Spleen (tissue), 7 donors: ENCODE results near the gene SESTD1.

Experiments
- CTCF ChIP-seq, 11 experiments: fragments of 200-600 bp in 7 of 11; fragments of 450-650 bp in 4 of 11; sonication (generic) in 4 of 11; IDR thresholded peaks in 8 of 11; conservative IDR thresholded peaks in 3 of 11; 1 replicate in 7 of 11; 2 replicates in 4 of 11; pipeline versions ENCODE4 v1.4.0 to v1.8.0; 2016 to 2021; ENCODE audit warnings: antibody characterized with exemption in 11 of 11, inconsistent platforms in 4 of 11, mild to moderate bottlenecking in 1 of 11
- POLR2AphosphoS5 ChIP-seq, 3 donors: sonication (generic); formaldehyde crosslinking; IDR thresholded peaks; one replicate each; pipeline ENCODE4 v1.5.1; 2017; ENCODE audit warnings: antibody characterized with exemption in 3 of 3
- donor health status: DM: no; HTN: no; CAD: no; lungs with moderate emphysema.
- donor health status: DM: no; HTN: no; CAD: no.
- donor health status: DM: no; HTN: no; CAD: no.

DNA sequence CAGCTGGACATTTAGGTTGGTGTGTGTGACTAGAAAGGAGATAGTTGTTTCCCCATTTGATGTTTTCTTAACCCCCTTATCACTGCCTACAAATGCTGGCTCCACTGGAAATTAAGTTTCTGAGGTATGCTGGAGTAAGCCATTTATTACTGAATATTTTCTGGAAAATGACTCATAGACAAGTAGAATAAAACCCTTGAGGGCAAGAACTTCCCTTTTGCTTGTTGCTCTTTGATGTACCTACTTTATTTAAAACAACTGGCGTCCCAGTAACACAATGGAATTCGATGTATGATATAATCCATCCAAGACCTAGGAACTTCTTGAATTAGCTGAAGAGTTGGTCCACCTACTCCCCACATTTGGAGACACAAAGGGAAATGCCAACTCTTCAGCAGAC lies 33.3 kb upstream of the SESTD1 start:
- TF ChIP-seq POLR2AphosphoS5 (IDR thresholded peaks at IDR 0.05) = no peak
- TF ChIP-seq CTCF (IDR thresholded peaks at IDR 0.05 in 8 of 11, conservative IDR thresholded peaks at IDR 0.05 in 3 of 11) = no peak
